Transverse colon (tissue), 1 donor: ENCODE results near the gene ZSCAN5B.

ENCODE experiments used
- EP300 ChIP-seq: sonication (generic); formaldehyde crosslinking; IDR thresholded peaks from one replicate; pipeline ENCODE4 v1.6.1; 2017; ENCODE audit warnings: antibody characterized with exemption, low read depth
- POLR2A ChIP-seq: fragments of 450-650 bp; IDR thresholded peaks from one replicate; pipeline ENCODE4 v1.6.1; 2016; ENCODE audit warnings: antibody characterized with exemption, mild to moderate bottlenecking, moderate library complexity

DNA sequence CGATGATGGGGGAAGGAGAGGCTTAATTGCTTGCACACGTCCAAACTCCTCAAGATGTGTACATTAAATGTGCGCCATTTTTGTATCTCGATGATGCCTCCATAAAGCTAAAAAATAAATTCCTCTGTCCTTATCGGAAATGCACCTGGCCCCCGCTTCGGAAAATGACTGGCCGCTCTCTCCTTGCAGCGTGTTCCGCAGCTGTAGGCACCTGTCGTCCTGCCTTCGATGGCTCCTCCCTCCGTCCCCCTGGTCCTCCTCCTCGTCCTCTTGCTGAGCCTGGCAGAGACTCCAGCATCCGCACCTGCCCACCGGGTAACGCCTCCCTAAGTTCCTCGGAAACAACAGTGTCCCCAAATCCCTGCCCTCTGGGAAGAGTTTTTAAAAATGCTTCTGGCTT lies 20.7 kb downstream of the ZSCAN5B start:
- TF ChIP-seq POLR2A (no peak), EP300 (no peak)
